ENCODE results near the gene CCDC187.

The CCDC187 gene

GRCh38 chr9:136234597-136234996 is 69.3 kb downstream of the CCDC187 start:
- no peaks in the 10 kb centered on the region for H3K27me3 ChIP-seq (ENCODE audit: control insufficient read depth in 2 of 2, insufficient read depth in 2 of 2, low read length in 2 of 2)
- H3K9me3 ChIP-seq (ENCODE audit: control insufficient read depth in 2 of 2, low read length in 2 of 2), result no peaks in the 10 kb centered on the region
- no peak overlapping the region for H3K4me3 ChIP-seq (ENCODE audit: low read length in 2 of 2)
- peaks cover 8 to 14% of the 10 kb centered on the region in 2 donors for H3K36me3 ChIP-seq (ENCODE audit: control insufficient read depth in 2 of 2, insufficient read depth in 2 of 2, low read length in 2 of 2)
- peaks cover 3 to 4% of the 10 kb centered on the region in 2 donors for H3K4me1 ChIP-seq (ENCODE audit: control insufficient read depth in 2 of 2, insufficient read depth in 2 of 2, low read length in 2 of 2)
- no peak overlapping the region for H3K27ac ChIP-seq (ENCODE audit: low read depth in 2 of 2, low read length in 2 of 2)
- no peak overlapping the region for H3K9ac ChIP-seq (ENCODE audit: low read depth in 1 of 2, low read length in 2 of 2)

- Histone ChIP-seq H3K9me3 (ENCODE audit: control insufficient read depth in 2 of 2, low read length in 2 of 2) (no peaks in the 10 kb centered on the region), H3K36me3 (ENCODE audit: control insufficient read depth in 2 of 2, insufficient read depth in 2 of 2, low read length in 2 of 2) (peaks cover 8 to 14% of the 10 kb centered on the region in 2 donors), H3K4me3 (ENCODE audit: low read length in 2 of 2) (no peak overlapping the region), H3K4me1 (ENCODE audit: control insufficient read depth in 2 of 2, insufficient read depth in 2 of 2, low read length in 2 of 2) (no peaks in the 10 kb centered on the region), H3K27ac (ENCODE audit: low read depth in 2 of 2, low read length in 2 of 2) (no peak overlapping the region), H3K27me3 (ENCODE audit: control insufficient read depth in 2 of 2, insufficient read depth in 2 of 2, low read length in 2 of 2) (no peaks in the 10 kb centered on the region), H3K9ac (ENCODE audit: low read depth in 1 of 2, low read length in 2 of 2) (no peak overlapping the region)
These were observed 70.0 kb downstream of the CCDC187 start for GRCh38 chr9:136233868-136234267.

- peaks cover 8 to 14% of the 10 kb centered on the region in 2 donors for H3K36me3 ChIP-seq (ENCODE audit: control insufficient read depth in 2 of 2, insufficient read depth in 2 of 2, low read length in 2 of 2)
These were observed 70.5 kb downstream of the CCDC187 start for GRCh38 chr9:136233411-136233810.

GRCh38 chr9:136232969-136233368 is 70.9 kb downstream of the CCDC187 start:
- H3K27me3 ChIP-seq (ENCODE audit: control insufficient read depth in 2 of 2, insufficient read depth in 2 of 2, low read length in 2 of 2), result no peaks in the 10 kb centered on the region
- peaks cover 8 to 14% of the 10 kb centered on the region in 2 donors for H3K36me3 ChIP-seq (ENCODE audit: control insufficient read depth in 2 of 2, insufficient read depth in 2 of 2, low read length in 2 of 2)
- H3K4me1 ChIP-seq (ENCODE audit: control insufficient read depth in 2 of 2, insufficient read depth in 2 of 2, low read length in 2 of 2), result no peaks in the 10 kb centered on the region
- no peak overlapping the region for H3K9ac ChIP-seq (ENCODE audit: low read depth in 1 of 2, low read length in 2 of 2)
- no peaks in the 10 kb centered on the region for H3K9me3 ChIP-seq (ENCODE audit: control insufficient read depth in 2 of 2, low read length in 2 of 2)
- no peak overlapping the region for H3K4me3 ChIP-seq (ENCODE audit: low read length in 2 of 2)
- no peak overlapping the region for H3K27ac ChIP-seq (ENCODE audit: low read depth in 2 of 2, low read length in 2 of 2)

More at GRCh38 chr9:136233411-136233810, 70.5 kb downstream of the CCDC187 start:
- no peak overlapping the region for H3K27ac ChIP-seq (ENCODE audit: low read depth in 2 of 2, low read length in 2 of 2)
- H3K4me1 ChIP-seq (ENCODE audit: control insufficient read depth in 2 of 2, insufficient read depth in 2 of 2, low read length in 2 of 2), result no peaks in the 10 kb centered on the region
- H3K4me3 ChIP-seq (ENCODE audit: low read length in 2 of 2), result no peak overlapping the region
- H3K9ac ChIP-seq (ENCODE audit: low read depth in 1 of 2, low read length in 2 of 2), result no peak overlapping the region
- H3K9me3 ChIP-seq (ENCODE audit: control insufficient read depth in 2 of 2, low read length in 2 of 2), result no peaks in the 10 kb centered on the region
- H3K27me3 ChIP-seq (ENCODE audit: control insufficient read depth in 2 of 2, insufficient read depth in 2 of 2, low read length in 2 of 2), result no peaks in the 10 kb centered on the region

GRCh38 chr9:136231478-136232297 is 72.2 kb downstream of the CCDC187 start:
- Histone ChIP-seq H3K27ac (ENCODE audit: low read depth in 2 of 2, low read length in 2 of 2) (no peak overlapping the region), H3K27me3 (ENCODE audit: control insufficient read depth in 2 of 2, insufficient read depth in 2 of 2, low read length in 2 of 2) (no peaks in the 10 kb centered on the region), H3K9me3 (ENCODE audit: control insufficient read depth in 2 of 2, low read length in 2 of 2) (no peaks in the 10 kb centered on the region), H3K9ac (ENCODE audit: low read depth in 1 of 2, low read length in 2 of 2) (no peak overlapping the region), H3K4me1 (ENCODE audit: control insufficient read depth in 2 of 2, insufficient read depth in 2 of 2, low read length in 2 of 2) (no peaks in the 10 kb centered on the region), H3K36me3 (ENCODE audit: control insufficient read depth in 2 of 2, insufficient read depth in 2 of 2, low read length in 2 of 2) (peaks cover 8 to 13% of the 10 kb centered on the region in 2 donors), H3K4me3 (ENCODE audit: low read length in 2 of 2) (no peak overlapping the region)

- Histone ChIP-seq H3K27ac (ENCODE audit: low read depth in 2 of 2, low read length in 2 of 2) (no peak overlapping the region), H3K36me3 (ENCODE audit: control insufficient read depth in 2 of 2, insufficient read depth in 2 of 2, low read length in 2 of 2) (peaks cover 6% of the 10 kb centered on the region in 2 donors), H3K4me1 (ENCODE audit: control insufficient read depth in 2 of 2, insufficient read depth in 2 of 2, low read length in 2 of 2) (peaks cover 0 to 3% of the 10 kb centered on the region in 2 donors), H3K9ac (ENCODE audit: low read depth in 1 of 2, low read length in 2 of 2) (no peak overlapping the region), H3K4me3 (ENCODE audit: low read length in 2 of 2) (no peak overlapping the region), H3K9me3 (ENCODE audit: control insufficient read depth in 2 of 2, low read length in 2 of 2) (no peaks in the 10 kb centered on the region), H3K27me3 (ENCODE audit: control insufficient read depth in 2 of 2, insufficient read depth in 2 of 2, low read length in 2 of 2) (no peaks in the 10 kb centered on the region)
These were observed 73.1 kb downstream of the CCDC187 start for GRCh38 chr9:136230773-136231172.

- no peaks in the 10 kb centered on the region for H3K9me3 ChIP-seq (ENCODE audit: control insufficient read depth in 2 of 2, low read length in 2 of 2)
- H3K4me3 ChIP-seq (ENCODE audit: low read length in 2 of 2), result no peak overlapping the region
- no peak overlapping the region for H3K27ac ChIP-seq (ENCODE audit: low read depth in 2 of 2, low read length in 2 of 2)
- no peaks in the 10 kb centered on the region for H3K27me3 ChIP-seq (ENCODE audit: control insufficient read depth in 2 of 2, insufficient read depth in 2 of 2, low read length in 2 of 2)
- H3K9ac ChIP-seq (ENCODE audit: low read depth in 1 of 2, low read length in 2 of 2), result no peak overlapping the region
- peaks cover 3% of the 10 kb centered on the region in 2 donors for H3K36me3 ChIP-seq (ENCODE audit: control insufficient read depth in 2 of 2, insufficient read depth in 2 of 2, low read length in 2 of 2)
- peaks cover 0 to 4% of the 10 kb centered on the region in 2 donors for H3K4me1 ChIP-seq (ENCODE audit: control insufficient read depth in 2 of 2, insufficient read depth in 2 of 2, low read length in 2 of 2)
These were observed 73.5 kb downstream of the CCDC187 start for GRCh38 chr9:136230365-136230764.

GRCh38 chr9:136229096-136230065 is 74.5 kb downstream of the CCDC187 start:
- H3K27ac ChIP-seq (ENCODE audit: low read depth in 2 of 2, low read length in 2 of 2), result no peak overlapping the region
- no peaks in the 10 kb centered on the region for H3K27me3 ChIP-seq (ENCODE audit: control insufficient read depth in 2 of 2, insufficient read depth in 2 of 2, low read length in 2 of 2)
- peaks cover 0 to 4% of the 10 kb centered on the region in 2 donors for H3K4me1 ChIP-seq (ENCODE audit: control insufficient read depth in 2 of 2, insufficient read depth in 2 of 2, low read length in 2 of 2)
- H3K4me3 ChIP-seq (ENCODE audit: low read length in 2 of 2), result no peak overlapping the region
- no peaks in the 10 kb centered on the region for H3K36me3 ChIP-seq (ENCODE audit: control insufficient read depth in 2 of 2, insufficient read depth in 2 of 2, low read length in 2 of 2)
- H3K9ac ChIP-seq (ENCODE audit: low read depth in 1 of 2, low read length in 2 of 2), result no peak overlapping the region
- H3K9me3 ChIP-seq (ENCODE audit: control insufficient read depth in 2 of 2, low read length in 2 of 2), result no peaks in the 10 kb centered on the region

GRCh38 chr9:136228107-136228875 is 75.6 kb downstream of the CCDC187 start:
- Histone ChIP-seq H3K36me3 (ENCODE audit: control insufficient read depth in 2 of 2, insufficient read depth in 2 of 2, low read length in 2 of 2) (peaks cover 5 to 6% of the 10 kb centered on the region in 2 donors), H3K9me3 (ENCODE audit: control insufficient read depth in 2 of 2, low read length in 2 of 2) (no peaks in the 10 kb centered on the region), H3K9ac (ENCODE audit: low read depth in 1 of 2, low read length in 2 of 2) (no peak overlapping the region), H3K27me3 (ENCODE audit: control insufficient read depth in 2 of 2, insufficient read depth in 2 of 2, low read length in 2 of 2) (no peaks in the 10 kb centered on the region), H3K4me1 (ENCODE audit: control insufficient read depth in 2 of 2, insufficient read depth in 2 of 2, low read length in 2 of 2) (peaks cover 0 to 4% of the 10 kb centered on the region in 2 donors), H3K27ac (ENCODE audit: low read depth in 2 of 2, low read length in 2 of 2) (no peak overlapping the region), H3K4me3 (ENCODE audit: low read length in 2 of 2) (no peak overlapping the region)
